ENCODE measurements around the gene NKAIN4. TPM values are rescaled to one million over a fixed set of nuclear protein-coding genes. Genes with fewer than 3 reads are reported as not detected.

Gene NKAIN4
- total and polyA plus RNA-seq, 7 donors: not detected

GRCh38 chr20:63265891-63266515 is 11.7 kb upstream of the NKAIN4 start:
- H3K9me3 ChIP-seq: no peaks in the 10 kb centered on the region
- H3K4me3 ChIP-seq: no peak overlapping the region
- WGBS, 3 donors: 27 to 34% (median 34%) methylated on average over 12 of the region's 12 CpGs
- DNase-seq: no peak
- H3K4me1 ChIP-seq: peaks cover 6% of the 10 kb centered on the region
- no peak overlapping the region for H3K27ac ChIP-seq
- no peak for TF ChIP-seq CTCF (IDR thresholded peaks at IDR 0.05)
- intact Hi-C loops (cut with DNase I): no loop called here
- peaks cover 0 to 69% (median 2%) of the 10 kb centered on the region in 3 donors for H3K27me3 ChIP-seq (ENCODE audit: insufficient read depth in 3 of 3, low read length in 2 of 3)
- no peaks in the 10 kb centered on the region for H3K36me3 ChIP-seq (ENCODE audit: insufficient read depth in 1 of 2, low read depth in 1 of 2)
- peak; percentile 55 to 88 (median 82) for ATAC-seq

- intact Hi-C loops (cut with DNase I): no loop called here
- ATAC-seq: no peak
- Histone ChIP-seq H3K9me3 (no peaks in the 10 kb centered on the region), H3K27ac (no peak overlapping the region), H3K4me1 (peaks cover 6% of the 10 kb centered on the region), H3K27me3 (ENCODE audit: insufficient read depth in 3 of 3, low read length in 2 of 3) (peaks cover 0 to 79% (median 2%) of the 10 kb centered on the region in 3 donors), H3K4me3 (no peak overlapping the region), H3K36me3 (ENCODE audit: insufficient read depth in 1 of 2, low read depth in 1 of 2) (no peaks in the 10 kb centered on the region)
- 27 to 50% (median 34%) methylated on average over 14 of the region's 14 CpGs for WGBS, 3 donors
- no peak for DNase-seq
- no peak for TF ChIP-seq CTCF (IDR thresholded peaks at IDR 0.05)
Measured at GRCh38 chr20:63264519-63264918, 10.3 kb upstream of the NKAIN4 start.

- no peak for ATAC-seq
Measured at GRCh38 chr20:63264000-63264399, 9.7 kb upstream of the NKAIN4 start.

GRCh38 chr20:63262836-63263235 is 8.6 kb upstream of the NKAIN4 start:
- DNase-seq: no peak
- Histone ChIP-seq H3K27ac (no peak overlapping the region), H3K4me3 (no peak overlapping the region), H3K9me3 (no peaks in the 10 kb centered on the region), H3K4me1 (peaks cover 6% of the 10 kb centered on the region), H3K27me3 (ENCODE audit: insufficient read depth in 3 of 3, low read length in 2 of 3) (peaks cover 0 to 72% (median 2%) of the 10 kb centered on the region in 3 donors), H3K36me3 (ENCODE audit: insufficient read depth in 1 of 2, low read depth in 1 of 2) (no peaks in the 10 kb centered on the region)
- TF ChIP-seq CTCF (IDR thresholded peaks at IDR 0.05): no peak
- intact Hi-C loops (cut with DNase I): no loop called here
- no peak for ATAC-seq
- 86 to 90% (median 89%) methylated on average over 9 of the region's 9 CpGs for WGBS, 3 donors

More at GRCh38 chr20:63264000-63264399, 9.7 kb upstream of the NKAIN4 start:
- TF ChIP-seq CTCF (IDR thresholded peaks at IDR 0.05): no peak
- WGBS, 3 donors: 78 to 80% (median 79%) methylated on average over 10 of the region's 10 CpGs
- no peaks in the 10 kb centered on the region for H3K9me3 ChIP-seq
- peaks cover 6% of the 10 kb centered on the region for H3K4me1 ChIP-seq
- intact Hi-C loops (cut with DNase I): no loop called here
- DNase-seq: no peak
- H3K27me3 ChIP-seq (ENCODE audit: insufficient read depth in 3 of 3, low read length in 2 of 3): peaks cover 0 to 78% (median 2%) of the 10 kb centered on the region in 3 donors
- H3K36me3 ChIP-seq (ENCODE audit: insufficient read depth in 1 of 2, low read depth in 1 of 2): no peaks in the 10 kb centered on the region
- no peak overlapping the region for H3K27ac ChIP-seq
- H3K4me3 ChIP-seq: no peak overlapping the region
